Ascending aorta (tissue), 2 donors: ENCODE results near the gene VRK2. TPM values are rescaled to one million over a fixed set of nuclear protein-coding genes. Genes with fewer than 3 reads are reported as not detected.

ENCODE experiments used
- DNase-seq, 2 donors: peaks; one replicate each; pipeline ENCODE4 v3.0.0-alpha.2; 2019; ENCODE audit warnings: low spot score in 2 of 2
- H3K27ac ChIP-seq, 2 donors: fragments of 200-600 bp; sonication (generic); one replicate each; pipeline ENCODE4 v1.5.1; 2016 to 2017; ENCODE audit warnings: mild to moderate bottlenecking in 1 of 2
- H3K27me3 ChIP-seq: fragments of 200-600 bp; sonication (generic); one replicate; pipeline ENCODE4 v1.5.1; 2017
- H3K36me3 ChIP-seq, 2 donors: fragments of 200-600 bp; sonication (generic); one replicate each; pipeline ENCODE4 v1.5.1; 2016
- H3K4me1 ChIP-seq, 2 donors: fragments of 200-600 bp; sonication (generic); one replicate each; pipeline ENCODE4 v1.5.1; 2016 to 2017; ENCODE audit warnings: mild to moderate bottlenecking in 1 of 2
- H3K4me3 ChIP-seq, 2 donors: fragments of 200-600 bp; sonication (generic); one replicate each; pipeline ENCODE4 v1.5.1; 2016 to 2017; ENCODE audit warnings: mild to moderate bottlenecking in 1 of 2
- H3K9me3 ChIP-seq, 2 donors: fragments of 200-600 bp; sonication (generic); one replicate each; pipeline ENCODE4 v1.5.1; 2016
- CTCF ChIP-seq, 3 experiments: fragments of 200-600 bp in 2 of 3; fragments of 450-650 bp in 1 of 3; sonication (generic) in 2 of 3; IDR thresholded peaks; one replicate each; pipeline ENCODE4 v1.5.1; 2016 to 2019; ENCODE audit warnings: antibody characterized with exemption in 3 of 3, mild to moderate bottlenecking in 1 of 3, moderate library complexity in 1 of 3
- intact Hi-C: fragments of 100-400 bp; cut with DNase I; formaldehyde crosslinking; loops from one replicate; pipeline ENCODE4 v1.15.1; 2023
- total RNA-seq: library from RNA; depleted of rRNA; stranded (reverse); fragments of >200 nt; gene quantifications from one replicate; pipeline ENCODE4 v1.1.0, GENCODE V29; 2016

VRK2 gene
- total RNA-seq, 1 donor from 2014 or later = 15.8 TPM

DNA sequence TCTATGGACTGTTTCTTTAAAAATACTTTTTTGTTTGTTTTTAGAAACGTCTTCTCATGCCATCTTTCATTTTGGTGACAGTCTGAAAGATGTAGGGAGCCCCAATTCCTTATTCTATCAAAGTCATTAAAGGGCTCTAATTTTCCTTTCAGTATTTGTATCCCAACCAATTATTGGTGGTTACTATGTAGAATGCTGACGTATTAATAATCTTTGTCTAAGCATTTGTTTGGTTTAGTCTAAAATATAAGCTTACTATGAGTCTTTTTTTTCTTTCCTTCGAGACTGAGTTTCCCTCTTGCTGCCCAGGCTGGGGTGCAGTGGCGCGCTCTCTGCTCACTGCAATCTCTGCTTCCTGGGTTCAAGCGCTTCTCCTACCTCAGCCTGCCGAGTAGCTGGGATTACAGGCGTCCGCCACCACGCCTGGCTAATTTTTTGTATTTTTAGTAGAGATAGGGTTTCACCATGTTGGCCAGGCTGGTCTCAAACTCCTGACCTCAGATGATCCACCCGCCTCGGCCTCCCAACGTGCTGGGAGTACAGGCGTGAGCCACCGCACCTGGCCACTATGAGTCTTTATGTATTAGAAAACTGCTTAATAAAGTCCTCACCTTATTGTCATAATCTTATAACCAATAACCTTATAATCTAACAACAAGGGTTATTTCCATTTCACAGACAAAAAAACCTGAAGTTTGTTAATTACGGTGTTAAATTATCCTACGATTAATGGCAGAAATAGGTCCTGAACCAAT is 849 bp upstream of the VRK2 start:
- Histone ChIP-seq H3K27ac (peak overlapping the region; percentile 92 to 94), H3K9me3 (no peaks in the 10 kb centered on the region), H3K4me1 (peaks cover 0 to 7% of the 10 kb centered on the region in 2 donors), H3K4me3 (peak overlapping the region; percentile 71 to 72), H3K27me3 (no peaks in the 10 kb centered on the region), H3K36me3 (no peaks in the 10 kb centered on the region)
- intact Hi-C loops = loop anchor here (2.0 kb wide), 1 partner anchor 195 kb away; the partner anchor contains the start of gene FANCL
- no peak for TF ChIP-seq CTCF (IDR thresholded peaks at IDR 0.05)
- no peak for DNase-seq

- TF ChIP-seq CTCF (IDR thresholded peaks at IDR 0.05) = no peak
- intact Hi-C loops = loop anchor here (2.0 kb wide), 1 partner anchor 195 kb away; the partner anchor contains the start of gene FANCL
- no peaks in the 10 kb centered on the region for H3K36me3 ChIP-seq
Measured at GRCh38 chr2:58046335-58046584, 346 bp upstream of the VRK2 start.

DNA sequence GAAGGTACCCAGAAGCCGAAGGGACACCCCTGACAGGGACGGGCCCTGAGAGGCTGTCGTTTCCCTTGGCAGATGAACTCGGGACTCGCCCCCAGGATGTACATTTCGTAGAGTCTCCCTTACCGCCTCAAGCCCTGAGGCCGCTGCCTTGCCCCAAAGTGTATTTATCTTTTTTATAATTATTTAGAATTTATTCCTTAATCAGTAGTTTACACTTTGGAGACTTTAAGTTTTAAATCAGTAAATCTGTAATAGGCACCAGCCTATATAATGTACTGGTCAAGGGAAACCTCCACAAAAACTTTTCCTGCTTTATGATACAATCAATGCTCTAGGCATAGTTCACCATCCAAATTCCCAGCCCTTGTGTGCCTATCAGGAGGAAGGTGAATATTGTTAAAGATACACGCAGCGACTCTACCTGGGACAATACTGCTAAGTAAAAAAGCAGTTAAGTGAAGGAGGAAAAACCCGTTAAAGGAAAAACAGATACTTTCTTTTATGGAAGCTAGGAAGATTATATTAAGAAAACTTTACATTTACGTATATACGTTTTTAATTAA is 848 bp downstream of the VRK2 start:
- Histone ChIP-seq H3K9me3 (no peaks in the 10 kb centered on the region), H3K36me3 (no peaks in the 10 kb centered on the region), H3K27me3 (no peaks in the 10 kb centered on the region), H3K4me3 (peak overlapping the region; percentile 71 to 72), H3K4me1 (peaks cover 0 to 7% of the 10 kb centered on the region in 2 donors), H3K27ac (peak overlapping the region; percentile 92 to 94)
- intact Hi-C loops = loop anchor here (2.0 kb wide), 1 partner anchor 193 kb away; the partner anchor contains the start of gene FANCL
- no peak for DNase-seq
- TF ChIP-seq CTCF (IDR thresholded peaks at IDR 0.05) = no peak

More at GRCh38 chr2:58046335-58046584, 346 bp upstream of the VRK2 start:
- Histone ChIP-seq H3K4me1 (peaks cover 0 to 7% of the 10 kb centered on the region in 2 donors), H3K4me3 (peak overlapping the region; percentile 71 to 72), H3K27ac (peak overlapping the region; percentile 92 to 94), H3K27me3 (no peaks in the 10 kb centered on the region), H3K9me3 (no peaks in the 10 kb centered on the region)
- no peak for DNase-seq

DNA sequence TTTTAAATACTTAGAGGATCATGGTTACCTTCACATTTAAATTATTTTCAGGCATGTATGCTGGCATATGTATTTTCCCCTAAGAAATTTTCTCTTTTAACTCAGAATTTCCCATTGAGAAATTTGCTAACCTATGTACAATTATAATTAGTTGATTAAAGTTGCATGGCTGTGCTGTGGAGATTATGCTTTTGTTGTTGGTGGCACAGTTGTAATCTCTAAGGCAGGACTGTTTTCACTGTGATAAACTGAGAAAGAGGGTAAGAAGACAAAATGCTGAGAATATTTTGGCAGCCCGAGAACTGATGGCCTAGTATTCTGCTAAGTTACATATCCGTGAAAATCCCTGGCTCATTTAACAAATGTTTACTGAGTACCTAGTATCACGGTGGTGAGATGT is 1.4 kb downstream of the VRK2 start:
- H3K4me1 ChIP-seq = peaks cover 0 to 7% of the 10 kb centered on the region in 2 donors
- no peak for DNase-seq
- H3K9me3 ChIP-seq = no peaks in the 10 kb centered on the region
- peak overlapping the region; percentile 71 to 72 for H3K4me3 ChIP-seq
- no peak for TF ChIP-seq CTCF (IDR thresholded peaks at IDR 0.05)
- no peaks in the 10 kb centered on the region for H3K36me3 ChIP-seq
- H3K27ac ChIP-seq = peak overlapping the region in 1 of 2 donors; percentile 92
- H3K27me3 ChIP-seq = no peaks in the 10 kb centered on the region
- intact Hi-C loops = loop anchor here (2.0 kb wide), 1 partner anchor 193 kb away; the partner anchor contains the start of gene FANCL

- Histone ChIP-seq H3K27ac (no peak overlapping the region), H3K9me3 (no peaks in the 10 kb centered on the region), H3K4me3 (no peak overlapping the region), H3K27me3 (no peaks in the 10 kb centered on the region), H3K36me3 (no peaks in the 10 kb centered on the region), H3K4me1 (no peaks in the 10 kb centered on the region)
- no peak for TF ChIP-seq CTCF (IDR thresholded peaks at IDR 0.05)
- intact Hi-C loops = no loop called here
- no peak for DNase-seq
Measured at GRCh38 chr2:58051445-58051844, 4.8 kb downstream of the VRK2 start.
